Endothelial cell of umbilical vein (primary cell): Measurements from ENCODE around the gene GUCD1. TPM values are rescaled to one million over a fixed set of nuclear protein-coding genes. Genes with fewer than 3 reads are reported as not detected.

Source experiments
- BruUV-seq: library from RNA; stranded (reverse); fragments of 400-500 nt; replicated peaks from 2 replicates; lab custom pipeline; 2021; lab: Mats Ljungman, UMichigan
- CTCF ChIA-PET: fragments of 300-600, 350-600 bp; sonication (Branson Sonifier 250); formaldehyde crosslinking; loops from one replicate; lab custom pipeline; 2021; ENCODE audit warnings: antibody characterized with exemption, inconsistent platforms; lab: Charles Lee
- POLR2A ChIA-PET: fragments of 300-600, 350-600 bp; sonication (Branson Sonifier 250); formaldehyde crosslinking; loops from one replicate; lab custom pipeline; 2021; ENCODE audit warnings: antibody characterized with exemption, inconsistent platforms; lab: Charles Lee
- DNase-seq: peaks from one replicate; pipeline ENCODE4 v3.0.0-alpha.2; 2011; ENCODE audit warnings: low read depth, low spot score
- FAIRE-seq: peaks from 2 replicates; lab custom pipeline; 2011; peaks lifted over from hg19 to GRCh38; lab: Jason Lieb, UNC
- H2AFZ ChIP-seq: 2 replicates; pipeline ENCODE4 v1.6.0; 2012; ENCODE audit warnings: low read depth, low read length, control low read depth, inconsistent platforms
- H3K27ac ChIP-seq: 2 replicates; pipeline ENCODE4 v1.5.1; 2011; ENCODE audit warnings: low read depth, mild to moderate bottlenecking, control low read depth, low read length, moderate library complexity; ENCODE audit not compliant: insufficient read depth
- H3K27me3 ChIP-seq, 2 experiments: 2 replicates each; pipeline versions ENCODE4 v1.6.0 to v1.6.1; 2011; ENCODE audit warnings: low read length in 2 of 2, mixed read lengths in 1 of 2; ENCODE audit not compliant: control insufficient read depth in 2 of 2, insufficient read depth in 2 of 2
- H3K36me3 ChIP-seq, 2 experiments: 2 replicates in 1 of 2; 3 replicates in 1 of 2; pipeline ENCODE4 v1.5.1; 2011; ENCODE audit warnings: low read length in 2 of 2, mild to moderate bottlenecking in 1 of 2, moderate library complexity in 1 of 2; ENCODE audit not compliant: control insufficient read depth in 2 of 2, insufficient read depth in 2 of 2; ENCODE audit errors: extremely low read depth in 1 of 2
- H3K4me1 ChIP-seq: 3 replicates; pipeline ENCODE4 v1.5.1; 2011; ENCODE audit warnings: mild to moderate bottlenecking, low read length; ENCODE audit not compliant: control insufficient read depth, insufficient read depth; ENCODE audit errors: extremely low read depth
- H3K4me2 ChIP-seq: 2 replicates; pipeline ENCODE4 v1.6.1; 2011; ENCODE audit warnings: low read length, control low read depth, mixed read lengths; ENCODE audit not compliant: insufficient read depth
- H3K4me3 ChIP-seq, 3 experiments: fragments of 200-600 bp in 1 of 3; sonication (generic), shearing (Covaris generic) in 1 of 3; replicated peaks in 1 of 3; 2 replicates each; pipeline ENCODE4 v1.5.1; 2011 to 2016; ENCODE audit warnings: control low read depth in 3 of 3, low read length in 3 of 3, mild to moderate bottlenecking in 2 of 3, inconsistent platforms in 1 of 3, low read depth in 1 of 3, moderate library complexity in 1 of 3; ENCODE audit not compliant: insufficient read depth in 1 of 3
- H3K79me2 ChIP-seq: 2 replicates; pipeline ENCODE4 v1.6.0; 2012; ENCODE audit warnings: low read length, inconsistent platforms; ENCODE audit not compliant: control insufficient read depth, insufficient read depth
- H3K9ac ChIP-seq: replicated peaks from 2 replicates; pipeline ENCODE3; 2011; ENCODE audit warnings: low read length, control low read depth; ENCODE audit not compliant: insufficient read depth; ENCODE audit errors: extremely low read depth
- H3K9me1 ChIP-seq: replicated peaks from 3 replicates; pipeline ENCODE4 v1.6.0; 2011; ENCODE audit warnings: mild to moderate bottlenecking, low read length; ENCODE audit not compliant: control insufficient read depth, insufficient read depth; ENCODE audit errors: extremely low read depth
- H3K9me3 ChIP-seq: replicated peaks from 2 replicates; pipeline ENCODE4 v1.5.1; 2012; ENCODE audit warnings: low read length, inconsistent platforms; ENCODE audit not compliant: control insufficient read depth, insufficient read depth
- H4K20me1 ChIP-seq: replicated peaks from 2 replicates; pipeline ENCODE3; 2011; ENCODE audit warnings: mild to moderate bottlenecking, low read length; ENCODE audit not compliant: control insufficient read depth, insufficient read depth; ENCODE audit errors: extremely low read depth
- EZH2 ChIP-seq: IDR thresholded peaks from 2 replicates; pipeline ENCODE4 v1.6.1; 2012; ENCODE audit warnings: borderline replicate concordance, low read depth, mild to moderate bottlenecking, moderate library complexity, low read length, inconsistent platforms; ENCODE audit not compliant: severe bottlenecking
- FOS ChIP-seq: IDR thresholded peaks from 2 replicates; pipeline ENCODE4 v1.6.1; 2011; ENCODE audit warnings: mild to moderate bottlenecking, low read length, moderate library complexity, borderline replicate concordance; ENCODE audit not compliant: insufficient read depth
- GATA2 ChIP-seq: IDR thresholded peaks from 2 replicates; pipeline ENCODE4 v1.7.0; 2011; ENCODE audit warnings: low read depth, mild to moderate bottlenecking, moderate library complexity, mixed read lengths, low read length; ENCODE audit not compliant: insufficient read length, insufficient read depth
- JUN ChIP-seq: IDR thresholded peaks from 2 replicates; pipeline ENCODE4 v1.6.1; 2011; ENCODE audit warnings: borderline replicate concordance, low read depth; ENCODE audit not compliant: insufficient read length, insufficient read depth
- MYC ChIP-seq: IDR thresholded peaks from one replicate; pipeline ENCODE4 v1.6.1; 2011; ENCODE audit warnings: mild to moderate bottlenecking, low read depth, low read length
- POLR2A ChIP-seq: IDR thresholded peaks from 2 replicates; pipeline ENCODE4 v1.6.1; 2012; ENCODE audit warnings: low read depth, mild to moderate bottlenecking, control low read depth, low read length
- POLR2AphosphoS5 ChIP-seq: IDR thresholded peaks from 2 replicates; pipeline ENCODE4 v1.6.1; 2012; ENCODE audit warnings: low read depth, mild to moderate bottlenecking, control low read depth, low read length, moderate library complexity; ENCODE audit not compliant: insufficient read depth
- dilution Hi-C: fragments of 300-500 bp; cut with MboI; formaldehyde crosslinking; loops from one replicate; pipeline ENCODE4 v1.15.0; 2019; ENCODE audit warnings: low sequenced_read_pairs; ENCODE audit not compliant: extremely low pct_ligation_motif_present
- intact Hi-C: fragments of 100-400 bp; cut with micrococcal nuclease; formaldehyde crosslinking; loops from one replicate; pipeline ENCODE4 v1.10.0; 2022
- polyA plus RNA-seq, 4 experiments: library from polyadenylated mRNA; depleted of rRNA in 3 of 4; stranded (reverse) in 3 of 4; unstranded in 1 of 4; fragments of >200 nt; gene quantifications; 2 replicates each; pipeline versions ENCODE4 v1.2.1 to v1.2.3, GENCODE V29; 2011 to 2012; ENCODE audit warnings: missing spikeins in 1 of 4
- total RNA-seq: library from RNA; stranded (reverse); gene quantifications from 2 replicates; pipeline ENCODE4 v1.2.3, GENCODE V29; 2021
- TF ChIP-seq, protein P1 (sequence below): IDR thresholded peaks from 2 replicates; pipeline ENCODE4 v1.6.1; 2011; ENCODE audit not compliant: insufficient read depth, insufficient read length
- TF ChIP-seq, protein P2 (sequence below), 2 donors: IDR thresholded peaks; 1 replicate in 1 of 2; 2 replicates in 1 of 2; pipeline ENCODE4 v1.5.1; 2011; ENCODE audit warnings: low read length in 2 of 2, mild to moderate bottlenecking in 2 of 2, moderate library complexity in 2 of 2, control low read depth in 1 of 2, inconsistent platforms in 1 of 2, low read depth in 1 of 2; ENCODE audit not compliant: insufficient read depth in 1 of 2; ENCODE audit errors: extremely low read depth in 1 of 2

The GUCD1 gene
- total and polyA plus RNA-seq, 2 donors (not counting 3 experiments of a cell fraction or from before 2014, with no cell fraction given): 116 to 138 TPM

DNA sequence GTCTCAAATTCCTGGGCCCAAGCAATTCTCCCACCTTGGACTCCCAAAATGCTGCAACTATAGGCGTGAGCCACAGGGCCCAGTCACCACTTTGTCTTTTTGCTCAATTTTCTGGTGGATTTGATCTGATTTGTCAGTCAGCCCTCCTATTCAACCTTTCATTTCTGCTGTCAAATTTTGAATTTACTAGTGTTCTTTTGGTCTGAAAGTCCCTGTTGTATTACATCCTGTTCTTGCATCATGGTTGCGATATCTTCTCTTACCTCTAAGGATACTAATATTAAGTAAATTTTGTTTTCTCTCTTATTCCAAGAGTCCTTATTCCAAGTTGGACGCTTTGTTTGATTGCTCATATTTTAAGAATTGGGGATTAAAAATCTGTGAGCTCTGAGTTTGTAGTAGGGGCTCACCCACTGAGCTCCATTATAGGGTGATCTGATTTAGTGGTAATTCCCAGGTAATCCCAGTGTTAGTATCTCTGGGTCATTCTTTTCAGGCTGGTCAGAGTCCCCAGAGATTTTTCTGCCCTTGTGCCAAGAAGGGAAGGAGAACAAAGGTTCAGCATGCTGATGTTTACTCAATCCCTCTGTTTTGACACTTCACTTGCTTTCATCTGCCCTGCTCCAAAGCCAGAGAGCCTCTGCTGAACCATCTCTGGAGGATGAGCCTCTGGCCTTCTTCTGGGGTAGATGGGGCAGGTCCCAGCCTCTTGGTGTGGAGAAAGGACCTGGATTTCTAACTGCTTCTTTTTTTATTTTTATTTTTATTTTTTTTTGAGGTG lies 49.8 kb downstream of the GUCD1 start:
- H3K4me1 ChIP-seq: peaks cover 16% of the 10 kb centered on the region
- no peaks in the 10 kb centered on the region for H3K9me1 ChIP-seq
- no peak overlapping the region for H3K4me3 ChIP-seq
- H2AFZ ChIP-seq: no peak overlapping the region
- H4K20me1 ChIP-seq: no peaks in the 10 kb centered on the region
- no peak overlapping the region for H3K27ac ChIP-seq
- DNase-seq (no peak), FAIRE-seq (no peak)
- H3K79me2 ChIP-seq: no peaks in the 10 kb centered on the region
- H3K36me3 ChIP-seq: no peaks in the 10 kb centered on the region
- dilution Hi-C loops (no loop called here), intact Hi-C loops (loop anchor here (5.0 kb wide), 1 partner anchor 233 kb away; the partner anchor contains the start of gene SPECC1L)
- no peaks in the 10 kb centered on the region for H3K27me3 ChIP-seq
- H3K9me3 ChIP-seq: no peaks in the 10 kb centered on the region
- H3K9ac ChIP-seq: no peak overlapping the region
- ChIA-PET POLR2A (no interaction called here), CTCF (interaction anchor here (0.7 to 4.0 kb wide), 7 partner anchors 18 to 181 kb away, joined by 3 to 64 read pairs (median 3); partner anchors contain the start of gene ADORA2A)
- no TSS peak for BruUV-seq
- H3K4me2 ChIP-seq: no peak overlapping the region
- TF ChIP-seq, protein P1, sequence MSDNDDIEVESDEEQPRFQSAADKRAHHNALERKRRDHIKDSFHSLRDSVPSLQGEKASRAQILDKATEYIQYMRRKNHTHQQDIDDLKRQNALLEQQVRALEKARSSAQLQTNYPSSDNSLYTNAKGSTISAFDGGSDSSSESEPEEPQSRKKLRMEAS: no peak
- TF ChIP-seq GATA2 (no peak), POLR2A (no peak), JUN (no peak), EZH2 (no peak), FOS (no peak), MYC (no peak), POLR2AphosphoS5 (no peak)
- TF ChIP-seq, protein P2, sequence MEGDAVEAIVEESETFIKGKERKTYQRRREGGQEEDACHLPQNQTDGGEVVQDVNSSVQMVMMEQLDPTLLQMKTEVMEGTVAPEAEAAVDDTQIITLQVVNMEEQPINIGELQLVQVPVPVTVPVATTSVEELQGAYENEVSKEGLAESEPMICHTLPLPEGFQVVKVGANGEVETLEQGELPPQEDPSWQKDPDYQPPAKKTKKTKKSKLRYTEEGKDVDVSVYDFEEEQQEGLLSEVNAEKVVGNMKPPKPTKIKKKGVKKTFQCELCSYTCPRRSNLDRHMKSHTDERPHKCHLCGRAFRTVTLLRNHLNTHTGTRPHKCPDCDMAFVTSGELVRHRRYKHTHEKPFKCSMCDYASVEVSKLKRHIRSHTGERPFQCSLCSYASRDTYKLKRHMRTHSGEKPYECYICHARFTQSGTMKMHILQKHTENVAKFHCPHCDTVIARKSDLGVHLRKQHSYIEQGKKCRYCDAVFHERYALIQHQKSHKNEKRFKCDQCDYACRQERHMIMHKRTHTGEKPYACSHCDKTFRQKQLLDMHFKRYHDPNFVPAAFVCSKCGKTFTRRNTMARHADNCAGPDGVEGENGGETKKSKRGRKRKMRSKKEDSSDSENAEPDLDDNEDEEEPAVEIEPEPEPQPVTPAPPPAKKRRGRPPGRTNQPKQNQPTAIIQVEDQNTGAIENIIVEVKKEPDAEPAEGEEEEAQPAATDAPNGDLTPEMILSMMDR (IDR thresholded peaks at IDR 0.05; ENCODE audit: extremely low read depth in 1 of 2, insufficient read depth in 1 of 2, low read depth in 1 of 2, low read length in 2 of 2): no peak
